Measurements from ENCODE around the gene EXOC3L1. TPM values are rescaled to one million over a fixed set of nuclear protein-coding genes. Genes with fewer than 3 reads are reported as not detected.

EXOC3L1 gene
- total and polyA plus RNA-seq, 2 of the 13 experiments (the other 11 are each of a cell fraction or from before 2014, with no cell fraction given), result 0.12 TPM; not detected in 1

DNA sequence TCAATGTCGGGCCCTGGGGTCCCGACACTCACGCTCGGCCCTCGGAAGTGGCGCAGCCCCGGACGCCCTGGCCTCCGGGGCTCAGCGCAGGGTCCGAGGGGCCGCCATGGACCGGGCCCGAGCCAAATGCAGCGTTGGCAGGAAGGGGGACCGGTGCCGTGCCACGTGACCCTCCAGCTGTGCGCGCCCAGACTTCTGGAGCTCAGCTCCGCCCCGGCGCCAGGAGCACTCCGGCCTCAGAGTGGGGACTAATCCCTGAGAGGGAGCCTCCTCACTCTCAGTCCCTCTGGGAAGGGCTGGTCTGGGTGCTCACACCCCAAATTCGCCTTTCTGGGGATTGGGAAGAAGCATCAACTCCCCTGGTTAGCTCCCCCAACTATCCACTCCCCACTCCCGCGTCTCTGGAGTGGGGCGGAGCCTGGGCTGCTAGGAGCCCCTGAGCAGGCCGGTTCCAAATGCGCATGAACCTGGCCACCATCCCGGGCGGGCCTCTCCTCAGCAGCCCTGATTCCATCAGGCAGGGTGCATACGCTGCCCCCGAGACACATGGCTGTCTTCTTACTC, 39.0 kb downstream of the EXOC3L1 start, which contains the start of gene B3GNT9 (continued):
- TF ChIP-seq, protein P1, sequence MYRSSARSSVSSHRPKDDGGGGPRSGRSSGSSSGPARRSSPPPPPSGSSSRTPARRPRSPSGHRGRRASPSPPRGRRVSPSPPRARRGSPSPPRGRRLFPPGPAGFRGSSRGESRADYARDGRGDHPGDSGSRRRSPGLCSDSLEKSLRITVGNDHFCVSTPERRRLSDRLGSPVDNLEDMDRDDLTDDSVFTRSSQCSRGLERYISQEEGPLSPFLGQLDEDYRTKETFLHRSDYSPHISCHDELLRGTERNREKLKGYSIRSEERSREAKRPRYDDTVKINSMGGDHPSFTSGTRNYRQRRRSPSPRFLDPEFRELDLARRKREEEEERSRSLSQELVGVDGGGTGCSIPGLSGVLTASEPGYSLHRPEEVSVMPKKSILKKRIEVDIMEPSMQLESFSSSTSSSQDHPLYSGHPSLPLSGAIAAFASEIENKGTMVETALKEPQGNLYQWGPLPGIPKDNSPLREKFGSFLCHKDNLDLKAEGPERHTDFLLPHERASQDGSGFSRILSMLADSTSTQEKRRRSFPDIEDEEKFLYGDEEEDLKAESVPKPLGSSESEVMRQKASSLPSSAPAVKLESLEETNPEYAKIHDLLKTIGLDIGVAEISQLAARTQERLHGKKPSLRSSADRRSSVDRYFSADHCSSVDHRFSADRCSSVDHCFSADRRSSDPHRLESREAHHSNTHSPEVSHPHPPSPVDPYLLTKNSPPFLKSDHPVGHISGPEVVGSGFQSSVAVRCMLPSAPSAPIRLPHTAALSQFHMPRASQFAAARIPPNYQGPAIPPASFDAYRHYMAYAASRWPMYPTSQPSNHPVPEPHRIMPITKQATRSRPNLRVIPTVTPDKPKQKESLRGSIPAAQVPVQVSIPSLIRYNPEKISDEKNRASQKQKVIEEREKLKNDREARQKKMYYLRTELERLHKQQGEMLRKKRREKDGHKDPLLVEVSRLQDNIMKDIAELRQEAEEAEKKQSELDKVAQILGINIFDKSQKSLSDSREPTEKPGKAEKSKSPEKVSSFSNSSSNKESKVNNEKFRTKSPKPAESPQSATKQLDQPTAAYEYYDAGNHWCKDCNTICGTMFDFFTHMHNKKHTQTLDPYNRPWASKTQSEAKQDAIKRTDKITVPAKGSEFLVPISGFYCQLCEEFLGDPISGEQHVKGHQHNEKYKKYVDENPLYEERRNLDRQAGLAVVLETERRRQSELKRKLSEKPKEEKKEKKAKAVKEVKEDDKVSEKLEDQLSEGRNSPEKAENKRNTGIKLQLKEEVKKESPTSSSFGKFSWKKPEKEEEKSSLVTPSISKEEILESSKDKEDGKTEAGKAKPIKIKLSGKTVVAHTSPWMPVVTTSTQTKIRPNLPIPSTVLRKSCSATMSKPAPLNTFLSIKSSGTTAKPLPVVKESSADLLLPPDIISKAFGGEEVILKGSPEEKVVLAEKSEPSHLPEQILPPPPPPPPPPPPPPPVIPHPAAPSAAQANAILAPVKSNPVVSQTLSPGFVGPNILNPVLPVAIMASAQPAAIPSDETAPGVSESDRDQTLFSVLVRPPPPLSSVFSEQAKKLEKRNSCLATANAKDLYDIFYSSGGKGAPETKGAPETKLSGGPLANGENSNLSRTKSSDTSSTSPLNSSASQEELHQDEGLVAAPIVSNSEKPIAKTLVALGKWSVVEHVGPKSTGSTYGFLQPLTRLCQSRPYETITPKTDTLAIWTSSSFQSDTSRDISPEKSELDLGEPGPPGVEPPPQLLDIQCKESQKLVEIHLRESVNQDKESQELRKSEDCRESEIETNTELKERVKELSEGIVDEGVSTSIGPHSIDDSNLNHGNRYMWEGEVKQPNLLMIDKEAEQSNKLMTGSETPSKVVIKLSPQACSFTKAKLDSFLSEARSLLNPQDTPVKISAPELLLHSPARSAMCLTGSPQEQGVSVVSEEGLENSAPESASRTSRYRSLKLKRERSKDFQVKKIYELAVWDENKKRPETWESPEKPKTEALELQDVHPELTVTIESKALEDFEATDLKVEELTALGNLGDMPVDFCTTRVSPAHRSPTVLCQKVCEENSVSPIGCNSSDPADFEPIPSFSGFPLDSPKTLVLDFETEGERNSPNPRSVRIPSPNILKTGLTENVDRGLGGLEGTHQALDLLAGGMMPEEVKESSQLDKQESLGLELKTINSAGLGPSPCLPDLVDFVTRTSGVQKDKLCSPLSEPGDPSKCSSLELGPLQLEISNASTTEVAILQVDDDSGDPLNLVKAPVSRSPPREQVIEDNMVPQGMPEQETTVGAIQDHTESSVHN (CRISPR knock-in tag; IDR thresholded peaks at IDR 0.05), result peak; percentile 43; the same call in 1 of the 2 replicates
- TF ChIP-seq PHB2 (IDR thresholded peaks at IDR 0.05; ENCODE audit: partially characterized antibody) (no peak), PHF5A (CRISPR knock-in tag; IDR thresholded peaks at IDR 0.05; ENCODE audit: low read depth, unreplicated experiment) (no peak), ZIK1 (CRISPR knock-in tag; IDR thresholded peaks at IDR 0.05; ENCODE audit: borderline replicate concordance, low read depth) (no peak), SETDB1 (CRISPR knock-in tag; IDR thresholded peaks at IDR 0.05; ENCODE audit: borderline replicate concordance) (0 out of 2 replicates have a peak, but pooled peaks have one; percentile 55), BCL6 (CRISPR knock-in tag; IDR thresholded peaks at IDR 0.05) (peak; percentile 24; the same call in 1 of the 2 replicates), ATRX (CRISPR knock-in tag; IDR thresholded peaks at IDR 0.05; ENCODE audit: borderline replicate concordance) (no peak), ZNF33B (CRISPR knock-in tag; IDR thresholded peaks at IDR 0.05) (0 out of 2 replicates have a peak, but pooled peaks have one; percentile 61), RAD51 (IDR thresholded peaks at IDR 0.05; ENCODE audit: borderline replicate concordance) (peak; percentile 72), ZFAT (CRISPR knock-in tag; conservative IDR thresholded peaks at IDR 0.05) (no peak)
- TF ChIP-seq, protein P2, sequence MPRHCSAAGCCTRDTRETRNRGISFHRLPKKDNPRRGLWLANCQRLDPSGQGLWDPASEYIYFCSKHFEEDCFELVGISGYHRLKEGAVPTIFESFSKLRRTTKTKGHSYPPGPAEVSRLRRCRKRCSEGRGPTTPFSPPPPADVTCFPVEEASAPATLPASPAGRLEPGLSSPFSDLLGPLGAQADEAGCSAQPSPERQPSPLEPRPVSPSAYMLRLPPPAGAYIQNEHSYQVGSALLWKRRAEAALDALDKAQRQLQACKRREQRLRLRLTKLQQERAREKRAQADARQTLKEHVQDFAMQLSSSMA (CRISPR knock-in tag; IDR thresholded peaks at IDR 0.05), result peak; percentile 83
- TF ChIP-seq, protein P3, sequence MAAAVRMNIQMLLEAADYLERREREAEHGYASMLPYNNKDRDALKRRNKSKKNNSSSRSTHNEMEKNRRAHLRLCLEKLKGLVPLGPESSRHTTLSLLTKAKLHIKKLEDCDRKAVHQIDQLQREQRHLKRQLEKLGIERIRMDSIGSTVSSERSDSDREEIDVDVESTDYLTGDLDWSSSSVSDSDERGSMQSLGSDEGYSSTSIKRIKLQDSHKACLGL (CRISPR knock-in tag; IDR thresholded peaks at IDR 0.05), result peak; percentile 81
- TF ChIP-seq, protein P4, sequence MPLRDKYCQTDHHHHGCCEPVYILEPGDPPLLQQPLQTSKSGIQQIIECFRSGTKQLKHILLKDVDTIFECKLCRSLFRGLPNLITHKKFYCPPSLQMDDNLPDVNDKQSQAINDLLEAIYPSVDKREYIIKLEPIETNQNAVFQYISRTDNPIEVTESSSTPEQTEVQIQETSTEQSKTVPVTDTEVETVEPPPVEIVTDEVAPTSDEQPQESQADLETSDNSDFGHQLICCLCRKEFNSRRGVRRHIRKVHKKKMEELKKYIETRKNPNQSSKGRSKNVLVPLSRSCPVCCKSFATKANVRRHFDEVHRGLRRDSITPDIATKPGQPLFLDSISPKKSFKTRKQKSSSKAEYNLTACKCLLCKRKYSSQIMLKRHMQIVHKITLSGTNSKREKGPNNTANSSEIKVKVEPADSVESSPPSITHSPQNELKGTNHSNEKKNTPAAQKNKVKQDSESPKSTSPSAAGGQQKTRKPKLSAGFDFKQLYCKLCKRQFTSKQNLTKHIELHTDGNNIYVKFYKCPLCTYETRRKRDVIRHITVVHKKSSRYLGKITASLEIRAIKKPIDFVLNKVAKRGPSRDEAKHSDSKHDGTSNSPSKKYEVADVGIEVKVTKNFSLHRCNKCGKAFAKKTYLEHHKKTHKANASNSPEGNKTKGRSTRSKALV (CRISPR knock-in tag; IDR thresholded peaks at IDR 0.05), result peak; percentile 91
- TF ChIP-seq, protein P5, sequence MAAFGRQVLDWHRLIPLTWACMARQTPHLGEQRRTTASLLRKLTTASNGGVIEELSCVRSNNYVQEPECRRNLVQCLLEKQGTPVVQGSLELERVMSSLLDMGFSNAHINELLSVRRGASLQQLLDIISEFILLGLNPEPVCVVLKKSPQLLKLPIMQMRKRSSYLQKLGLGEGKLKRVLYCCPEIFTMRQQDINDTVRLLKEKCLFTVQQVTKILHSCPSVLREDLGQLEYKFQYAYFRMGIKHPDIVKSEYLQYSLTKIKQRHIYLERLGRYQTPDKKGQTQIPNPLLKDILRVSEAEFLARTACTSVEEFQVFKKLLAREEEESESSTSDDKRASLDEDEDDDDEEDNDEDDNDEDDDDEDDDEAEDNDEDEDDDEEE (CRISPR knock-in tag; IDR thresholded peaks at IDR 0.05), result peak; percentile 56; the same call in 1 of the 2 replicates
- TF ChIP-seq, protein P6, sequence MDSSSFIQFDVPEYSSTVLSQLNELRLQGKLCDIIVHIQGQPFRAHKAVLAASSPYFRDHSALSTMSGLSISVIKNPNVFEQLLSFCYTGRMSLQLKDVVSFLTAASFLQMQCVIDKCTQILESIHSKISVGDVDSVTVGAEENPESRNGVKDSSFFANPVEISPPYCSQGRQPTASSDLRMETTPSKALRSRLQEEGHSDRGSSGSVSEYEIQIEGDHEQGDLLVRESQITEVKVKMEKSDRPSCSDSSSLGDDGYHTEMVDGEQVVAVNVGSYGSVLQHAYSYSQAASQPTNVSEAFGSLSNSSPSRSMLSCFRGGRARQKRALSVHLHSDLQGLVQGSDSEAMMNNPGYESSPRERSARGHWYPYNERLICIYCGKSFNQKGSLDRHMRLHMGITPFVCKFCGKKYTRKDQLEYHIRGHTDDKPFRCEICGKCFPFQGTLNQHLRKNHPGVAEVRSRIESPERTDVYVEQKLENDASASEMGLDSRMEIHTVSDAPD (CRISPR knock-in tag; IDR thresholded peaks at IDR 0.05), result peak; percentile 39; the same call in 1 of the 2 replicates

All from HepG2 (cell line).